Transverse colon (tissue), 4 donors: ENCODE data around the gene HSPA14. TPM values are rescaled to one million over a fixed set of nuclear protein-coding genes. Genes with fewer than 3 reads are reported as not detected.

ENCODE experiments used
- DNase-seq: peaks from one replicate; pipeline ENCODE4 v3.0.0-alpha.2; 2019
- H3K27ac ChIP-seq, 4 donors: fragments of 200-600 bp; sonication (generic); 2 replicates each; pipeline ENCODE4 v1.5.1; 2016 to 2018; ENCODE audit warnings: inconsistent platforms in 4 of 4
- H3K27me3 ChIP-seq: fragments of 200-600 bp; sonication (generic); 2 replicates; pipeline ENCODE4 v1.5.1; 2017; ENCODE audit warnings: inconsistent platforms
- H3K36me3 ChIP-seq, 4 donors: fragments of 200-600 bp; sonication (generic); 2 replicates each; pipeline ENCODE4 v1.5.1; 2017 to 2019; ENCODE audit warnings: inconsistent platforms in 4 of 4
- H3K4me1 ChIP-seq, 4 donors: fragments of 200-600 bp; sonication (generic); 2 replicates each; pipeline ENCODE4 v1.5.1; 2017 to 2020; ENCODE audit warnings: inconsistent platforms in 4 of 4
- H3K4me3 ChIP-seq, 4 donors: fragments of 200-600 bp; sonication (generic); 1 replicate in 1 of 4; 2 replicates in 3 of 4; pipeline versions ENCODE4 v1.5.1 to v1.6.1; 2017 to 2019; ENCODE audit warnings: inconsistent platforms in 4 of 4
- H3K9me3 ChIP-seq, 2 donors: fragments of 200-600 bp; sonication (generic); 2 replicates each; pipeline ENCODE4 v1.5.1; 2017 to 2019; ENCODE audit warnings: inconsistent platforms in 2 of 2
- CTCF ChIP-seq, 5 experiments: fragments of 200-600 bp in 3 of 5; fragments of 450-650 bp in 2 of 5; sonication (generic) in 3 of 5; IDR thresholded peaks; 1 replicate in 2 of 5; 2 replicates in 3 of 5; pipeline ENCODE4 v1.5.1; 2016 to 2017; ENCODE audit warnings: antibody characterized with exemption in 5 of 5, inconsistent platforms in 3 of 5, mild to moderate bottlenecking in 2 of 5, moderate library complexity in 1 of 5
- EP300 ChIP-seq: sonication (generic); formaldehyde crosslinking; IDR thresholded peaks from one replicate; pipeline ENCODE4 v1.6.1; 2017; ENCODE audit warnings: antibody characterized with exemption, low read depth
- POLR2A ChIP-seq: fragments of 450-650 bp; IDR thresholded peaks from one replicate; pipeline ENCODE4 v1.6.1; 2016; ENCODE audit warnings: antibody characterized with exemption, mild to moderate bottlenecking, moderate library complexity
- POLR2AphosphoS5 ChIP-seq, 3 donors: sonication (generic); formaldehyde crosslinking; IDR thresholded peaks; one replicate each; pipeline ENCODE4 v1.6.1; 2016; ENCODE audit warnings: antibody characterized with exemption in 3 of 3
- WGBS, 2 donors: methylation state at CpG; one replicate each; pipeline ENCODE4 v1.1.5; 2018; ENCODE audit warnings: low coverage in 1 of 2; 5-methylcytosine and 5-hydroxymethylcytosine counted together
- in situ Hi-C, 4 donors: fragments of 200-750 bp; cut with MboI; loops; one replicate each; pipeline versions ENCODE4 v1.15.0 to v1.15.1; 2017; ENCODE audit warnings: low sequenced_read_pairs in 3 of 4, low pct_ligation_motif_present in 1 of 4, low pct_unique_long_range_greater_than_20kb in 1 of 4
- intact Hi-C: fragments of 100-400 bp; cut with DNase I; formaldehyde crosslinking; loops from one replicate; pipeline ENCODE4 v1.15.1; 2023; ENCODE audit warnings: low total_unique reads
- total RNA-seq, 4 donors: library from RNA; depleted of rRNA; stranded (reverse); fragments of >200 nt; gene quantifications; one replicate each; pipeline ENCODE4 v1.1.0, GENCODE V29; 2016

HSPA14 gene
- total RNA-seq, 4 donors from 2014 or later, result 6.7 to 15.4 (median 8.7) TPM

- no peak overlapping the region for H3K4me3 ChIP-seq
- peaks cover 0 to 13% (median 0%) of the 10 kb centered on the region in 4 donors for H3K4me1 ChIP-seq
- 63 to 67% methylated on average over 1 of the region's 1 CpG for WGBS, 2 donors
- in situ Hi-C loops, result loop anchor here in 2 of 4 donors (10.0 to 25.0 kb wide), 2 partner anchors 136 to 321 kb away; partner anchors contain the start of genes DCLRE1C (in 1 of the 2) and MEIG1 (in 1 of the 2)
- H3K36me3 ChIP-seq, result no peaks in the 10 kb centered on the region
- no peak for DNase-seq
- no peak overlapping the region for H3K27ac ChIP-seq
- TF ChIP-seq POLR2A (no peak), POLR2AphosphoS5 (IDR thresholded peaks at IDR 0.05) (no peak), EP300 (no peak), CTCF (IDR thresholded peaks at IDR 0.05) (no peak)
- H3K27me3 ChIP-seq, result no peaks in the 10 kb centered on the region
- no peaks in the 10 kb centered on the region for H3K9me3 ChIP-seq
- intact Hi-C loops, result loop anchor here (10.0 kb wide), 2 partner anchors 281 to 321 kb away; no protein-coding TSS in a partner anchor
Observed at GRCh38 chr10:14826076-14826829, 11.9 kb upstream of the HSPA14 start.

- H3K4me3 ChIP-seq, result no peak overlapping the region
- intact Hi-C loops, result no loop called here
- WGBS, 2 donors, result 70 to 74% methylated on average over 3 of the region's 3 CpGs
Observed at GRCh38 chr10:14833106-14833505, 5.0 kb upstream of the HSPA14 start.

GRCh38 chr10:14836208-14836607, 1.9 kb upstream of the HSPA14 start:
- in situ Hi-C loops, result loop anchor here in 1 of 4 donors (25.0 kb wide), 1 partner anchor 126 kb away; the partner anchor contains the start of genes DCLRE1C and MEIG1
- H3K27me3 ChIP-seq, result no peaks in the 10 kb centered on the region
- peaks cover 0 to 34% (median 21%) of the 10 kb centered on the region in 4 donors for H3K4me1 ChIP-seq
- H3K36me3 ChIP-seq, result no peaks in the 10 kb centered on the region
- H3K27ac ChIP-seq, result peak overlapping the region in 3 of 4 donors; percentile 95 to 98 (median 95)
- no peak for DNase-seq
- no peak for TF ChIP-seq CTCF (IDR thresholded peaks at IDR 0.05)
- no peak for TF ChIP-seq POLR2AphosphoS5 (IDR thresholded peaks at IDR 0.05)
- no peak for TF ChIP-seq POLR2A
- TF ChIP-seq EP300, result no peak
- no peaks in the 10 kb centered on the region for H3K9me3 ChIP-seq
- 96 to 97% methylated on average over 2 of the region's 2 CpGs for WGBS, 2 donors
- H3K4me3 ChIP-seq, result no peak overlapping the region
- intact Hi-C loops, result no loop called here

More at GRCh38 chr10:14833106-14833505, 5.0 kb upstream of the HSPA14 start:
- in situ Hi-C loops, result loop anchor here in 1 of 4 donors (25.0 kb wide), 1 partner anchor 129 kb away; the partner anchor contains the start of genes DCLRE1C and MEIG1
- no peak for TF ChIP-seq CTCF (IDR thresholded peaks at IDR 0.05)
- no peak for TF ChIP-seq EP300
- TF ChIP-seq POLR2AphosphoS5 (IDR thresholded peaks at IDR 0.05), result no peak
- TF ChIP-seq POLR2A, result no peak
- Histone ChIP-seq H3K36me3 (no peaks in the 10 kb centered on the region), H3K4me1 (peaks cover 0 to 20% (median 10%) of the 10 kb centered on the region in 4 donors), H3K27me3 (no peaks in the 10 kb centered on the region), H3K27ac (no peak overlapping the region), H3K9me3 (no peaks in the 10 kb centered on the region)
- no peak for DNase-seq

GRCh38 chr10:14837003-14837756, 926 bp upstream of the HSPA14 start:
- WGBS, 2 donors, result 30 to 43% methylated on average over 9 to 14 of the region's 14 CpGs
- intact Hi-C loops, result no loop called here
- Histone ChIP-seq H3K27me3 (no peaks in the 10 kb centered on the region), H3K4me3 (peak overlapping the region; percentile 52 to 98 (median 88)), H3K9me3 (no peaks in the 10 kb centered on the region), H3K27ac (peak overlapping the region; percentile 95 to 98 (median 96)), H3K36me3 (peaks cover 0 to 9% (median 2%) of the 10 kb centered on the region in 4 donors), H3K4me1 (peaks cover 0 to 34% (median 21%) of the 10 kb centered on the region in 4 donors)
- no peak for DNase-seq
- in situ Hi-C loops, result loop anchor here in 1 of 4 donors (25.0 kb wide), 1 partner anchor 125 kb away; the partner anchor contains the start of genes DCLRE1C and MEIG1
- TF ChIP-seq POLR2A, result no peak
- no peak for TF ChIP-seq CTCF (IDR thresholded peaks at IDR 0.05)
- no peak for TF ChIP-seq POLR2AphosphoS5 (IDR thresholded peaks at IDR 0.05)
- no peak for TF ChIP-seq EP300
